Activated naive CD4-positive, alpha-beta T cell treated with anti-CD3 and anti-CD28 coated beads, Interleukin-2, amount 10 ng/mL, durations not matched to agents 5 hours and 36 hours (primary cell): ENCODE measurements around the gene KEL. TPM values are rescaled to one million over a fixed set of nuclear protein-coding genes. Genes with fewer than 3 reads are reported as not detected.

Source experiments
- total RNA-seq, 2 experiments: library from RNA; stranded (reverse); gene quantifications; one replicate each; pipeline ENCODE4 v1.2.3, GENCODE V29; 2021

KEL gene, protein sequence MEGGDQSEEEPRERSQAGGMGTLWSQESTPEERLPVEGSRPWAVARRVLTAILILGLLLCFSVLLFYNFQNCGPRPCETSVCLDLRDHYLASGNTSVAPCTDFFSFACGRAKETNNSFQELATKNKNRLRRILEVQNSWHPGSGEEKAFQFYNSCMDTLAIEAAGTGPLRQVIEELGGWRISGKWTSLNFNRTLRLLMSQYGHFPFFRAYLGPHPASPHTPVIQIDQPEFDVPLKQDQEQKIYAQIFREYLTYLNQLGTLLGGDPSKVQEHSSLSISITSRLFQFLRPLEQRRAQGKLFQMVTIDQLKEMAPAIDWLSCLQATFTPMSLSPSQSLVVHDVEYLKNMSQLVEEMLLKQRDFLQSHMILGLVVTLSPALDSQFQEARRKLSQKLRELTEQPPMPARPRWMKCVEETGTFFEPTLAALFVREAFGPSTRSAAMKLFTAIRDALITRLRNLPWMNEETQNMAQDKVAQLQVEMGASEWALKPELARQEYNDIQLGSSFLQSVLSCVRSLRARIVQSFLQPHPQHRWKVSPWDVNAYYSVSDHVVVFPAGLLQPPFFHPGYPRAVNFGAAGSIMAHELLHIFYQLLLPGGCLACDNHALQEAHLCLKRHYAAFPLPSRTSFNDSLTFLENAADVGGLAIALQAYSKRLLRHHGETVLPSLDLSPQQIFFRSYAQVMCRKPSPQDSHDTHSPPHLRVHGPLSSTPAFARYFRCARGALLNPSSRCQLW
- under 1 TPM; 0.17 to 0.33 TPM for total RNA-seq

DNA sequence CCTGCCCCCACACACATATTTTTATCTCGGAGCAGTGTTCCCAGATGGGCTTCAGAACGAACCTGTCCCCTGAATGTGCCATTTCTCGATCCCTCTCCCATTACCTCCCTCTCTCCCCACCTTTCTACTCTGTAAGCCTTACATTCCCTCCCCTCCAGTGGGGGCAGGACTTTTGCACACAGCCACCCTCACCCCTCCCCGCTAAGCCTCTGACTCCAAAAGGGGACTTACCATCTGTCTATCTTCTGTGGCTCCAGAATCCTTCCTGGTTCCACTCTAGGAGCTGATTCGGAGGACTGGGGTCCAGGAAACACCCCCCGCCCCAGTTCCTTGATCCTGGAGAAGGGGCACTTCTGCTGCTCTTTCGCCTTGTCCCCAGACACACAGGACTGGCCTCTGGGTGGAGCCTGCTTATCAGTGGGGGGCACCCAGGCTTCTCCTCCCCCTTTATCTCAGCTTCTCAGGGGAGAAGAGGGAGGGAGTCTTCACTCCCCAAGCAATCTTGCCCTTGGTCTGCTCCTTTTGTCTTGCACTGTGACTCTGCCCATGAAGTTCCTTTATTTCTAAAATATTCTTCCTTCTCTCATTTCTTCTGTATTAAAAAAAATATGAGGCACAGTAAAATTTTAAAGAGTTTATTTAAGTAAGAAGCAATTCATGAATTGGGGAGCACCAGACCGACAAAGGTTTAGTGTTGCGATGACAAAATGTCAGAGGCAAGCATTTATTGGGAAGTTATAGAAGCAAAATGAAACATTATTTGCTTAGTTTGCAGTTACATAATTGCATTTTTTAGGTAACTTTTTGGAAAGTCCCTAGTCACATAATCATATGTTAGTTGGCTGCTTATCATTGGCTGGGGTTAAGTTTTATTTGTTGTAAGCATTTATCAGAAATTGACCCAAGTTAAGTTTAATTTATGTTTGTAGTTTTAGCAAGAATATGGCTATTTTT is at the start of gene KEL:
TSS of gene KEL (minus strand) at position 391 of the 954 bp plus-strand sequence. CDS start at position 234, 157 bp downstream.

GRCh38 chr7:142939226-142939910 is 22.8 kb downstream of the KEL start, which contains the start of gene LLCFC1:
LLCFC1 (plus strand) TSS chr7:142939484; CDS start chr7:142939622, 138 bp downstream.

DNA sequence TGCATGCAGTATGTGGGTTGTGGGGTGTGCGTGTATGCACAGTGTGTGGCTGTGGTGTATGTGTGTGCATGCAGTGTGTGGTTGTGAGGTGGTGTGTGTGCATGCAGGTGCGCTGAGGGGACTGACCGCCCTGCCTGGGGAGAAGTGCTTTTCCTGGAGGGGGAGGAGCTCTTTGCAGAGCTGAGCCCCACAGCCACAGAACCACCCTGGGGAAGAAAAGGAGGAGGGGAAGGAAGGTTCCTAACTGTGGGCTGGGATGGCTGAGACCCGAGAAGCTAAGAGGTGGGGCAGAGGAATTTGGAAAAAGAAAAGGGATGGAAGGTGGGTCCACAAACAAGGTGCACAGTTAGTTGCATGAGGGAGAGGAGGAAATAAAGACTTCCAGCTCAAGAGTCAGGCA is 28.5 kb downstream of the KEL start, which contains the start of gene TRPV5:
TSS of gene TRPV5 (minus strand) at position 123 of the 400 bp plus-strand sequence. CDS start 287 bp downstream, outside the sequence.

Other genes starting within 250 kb of the KEL start
- not detected for gene PRSS1, start 212.9 kb downstream of the KEL start, total RNA-seq
- not detected for gene PRSS2, start 191.4 kb downstream of the KEL start, total RNA-seq
- gene EPHB6, start 107.3 kb downstream of the KEL start, total RNA-seq: 10 to 100 TPM; 23.6 to 24.2 TPM
- not detected for gene TRPV6, start 76.6 kb downstream of the KEL start, total RNA-seq
- gene TRPV5, start 28.6 kb downstream of the KEL start, total RNA-seq: not detected
- not detected for gene LLCFC1, start 22.9 kb downstream of the KEL start, total RNA-seq
- gene OR9A2, start 64.8 kb upstream of the KEL start, total RNA-seq: not detected
- not detected for gene OR6V1, start 90.0 kb upstream of the KEL start, total RNA-seq
- not detected for gene PIP, start 169.7 kb upstream of the KEL start, total RNA-seq
- not detected for gene TAS2R39, start 221.1 kb upstream of the KEL start, total RNA-seq